Sigmoid colon (tissue), 4 donors: ENCODE data around the gene LRR1.

Experiments
- EP300 ChIP-seq, 4 donors: sonication (generic); formaldehyde crosslinking; IDR thresholded peaks; one replicate each; pipeline ENCODE4 v1.6.1; 2017; ENCODE audit warnings: antibody characterized with exemption in 4 of 4
- POLR2AphosphoS5 ChIP-seq, 4 donors: sonication (generic); formaldehyde crosslinking; IDR thresholded peaks; one replicate each; pipeline ENCODE4 v1.6.1; 2017; ENCODE audit warnings: antibody characterized with exemption in 4 of 4
- TF ChIP-seq, protein P1 (sequence below), 4 experiments: fragments of 450-650 bp in 3 of 4; fragments of 200-600 bp in 1 of 4; IDR thresholded peaks; one replicate each; pipeline ENCODE4 v1.5.1; 2016 to 2019; ENCODE audit warnings: antibody characterized with exemption in 4 of 4, mild to moderate bottlenecking in 3 of 4, moderate library complexity in 2 of 4

DNA sequence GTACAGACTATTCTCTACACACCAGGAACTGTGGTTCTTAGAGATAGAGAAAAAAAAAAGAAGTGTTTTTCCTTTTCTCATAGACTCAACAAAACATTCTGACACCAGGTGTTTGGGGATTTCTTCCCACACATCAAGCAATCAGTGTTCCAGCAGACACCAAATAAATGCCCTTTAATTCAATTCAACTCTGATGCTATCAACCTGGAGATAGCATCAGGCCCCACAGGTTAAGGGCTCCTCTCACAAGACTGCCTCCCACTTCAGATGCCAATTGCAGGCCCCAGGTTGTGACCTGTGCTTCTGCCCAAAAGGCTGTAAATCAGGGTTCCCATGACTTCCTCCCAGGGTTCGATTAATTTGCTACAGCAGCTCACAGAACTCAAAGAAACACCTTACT is 49.3 kb upstream of the LRR1 start:
- TF ChIP-seq POLR2AphosphoS5 (IDR thresholded peaks at IDR 0.05) (no peak), EP300 (IDR thresholded peaks at IDR 0.05) (no peak)
- TF ChIP-seq, protein P1, sequence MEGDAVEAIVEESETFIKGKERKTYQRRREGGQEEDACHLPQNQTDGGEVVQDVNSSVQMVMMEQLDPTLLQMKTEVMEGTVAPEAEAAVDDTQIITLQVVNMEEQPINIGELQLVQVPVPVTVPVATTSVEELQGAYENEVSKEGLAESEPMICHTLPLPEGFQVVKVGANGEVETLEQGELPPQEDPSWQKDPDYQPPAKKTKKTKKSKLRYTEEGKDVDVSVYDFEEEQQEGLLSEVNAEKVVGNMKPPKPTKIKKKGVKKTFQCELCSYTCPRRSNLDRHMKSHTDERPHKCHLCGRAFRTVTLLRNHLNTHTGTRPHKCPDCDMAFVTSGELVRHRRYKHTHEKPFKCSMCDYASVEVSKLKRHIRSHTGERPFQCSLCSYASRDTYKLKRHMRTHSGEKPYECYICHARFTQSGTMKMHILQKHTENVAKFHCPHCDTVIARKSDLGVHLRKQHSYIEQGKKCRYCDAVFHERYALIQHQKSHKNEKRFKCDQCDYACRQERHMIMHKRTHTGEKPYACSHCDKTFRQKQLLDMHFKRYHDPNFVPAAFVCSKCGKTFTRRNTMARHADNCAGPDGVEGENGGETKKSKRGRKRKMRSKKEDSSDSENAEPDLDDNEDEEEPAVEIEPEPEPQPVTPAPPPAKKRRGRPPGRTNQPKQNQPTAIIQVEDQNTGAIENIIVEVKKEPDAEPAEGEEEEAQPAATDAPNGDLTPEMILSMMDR (IDR thresholded peaks at IDR 0.05) = no peak
